ENCODE measurements around the gene ISG15. TPM values are rescaled to one million over a fixed set of nuclear protein-coding genes. Genes with fewer than 3 reads are reported as not detected.
A peak's percentile ranks its signal among the peaks of the same experiment; 100 is the strongest.

The ISG15 gene
- total and polyA plus RNA-seq, 2 of the 13 experiments (the other 11 are each of a cell fraction or from before 2014, with no cell fraction given), result 42.1 to 54.9 TPM

- TF ChIP-seq ZNF749 (CRISPR knock-in tag; IDR thresholded peaks at IDR 0.05; ENCODE audit: borderline replicate concordance) (peak; percentile 81; the same call in 1 of the 2 replicates), CENPX (CRISPR knock-in tag; IDR thresholded peaks at IDR 0.05) (no peak), TIGD3 (CRISPR knock-in tag; IDR thresholded peaks at IDR 0.05; ENCODE audit: borderline replicate concordance) (no peak), MTA3 (CRISPR knock-in tag; IDR thresholded peaks at IDR 0.05) (no peak), ZNF850 (CRISPR knock-in tag; conservative IDR thresholded peaks at IDR 0.05) (no peak), PHF20 (CRISPR knock-in tag; IDR thresholded peaks at IDR 0.05) (0 out of 2 replicates have a peak, but pooled peaks have one; percentile 46), DNMT1 (CRISPR knock-in tag; IDR thresholded peaks at IDR 0.05) (no peak; the same call in 1 of the 2 replicates), ZNF788 (CRISPR knock-in tag; IDR thresholded peaks at IDR 0.05; ENCODE audit: borderline replicate concordance) (peak; percentile 79; the same call in 1 of the 2 replicates), SSRP1 (CRISPR knock-in tag; IDR thresholded peaks at IDR 0.05) (no peak), TRIM22 (IDR thresholded peaks at IDR 0.05) (no peak), HMG20A (CRISPR knock-in tag; IDR thresholded peaks at IDR 0.05; ENCODE audit: borderline replicate concordance) (no peak), ZNF292 (CRISPR knock-in tag; IDR thresholded peaks at IDR 0.05; ENCODE audit: borderline replicate concordance, low read depth) (peak; percentile 73; the same call in 1 of the 2 replicates), HOXD1 (CRISPR knock-in tag; IDR thresholded peaks at IDR 0.05) (no peak), KLF9 (CRISPR knock-in tag; IDR thresholded peaks at IDR 0.05; ENCODE audit: low read depth) (0 out of 2 replicates have a peak, but pooled peaks have one; percentile 49), LCORL (IDR thresholded peaks at IDR 0.05) (no peak), LCORL (CRISPR knock-in tag; IDR thresholded peaks at IDR 0.05) (peak; percentile 98), ARNT (IDR thresholded peaks at IDR 0.05) (no peak), HNF4G (IDR thresholded peaks at IDR 0.05; ENCODE audit: borderline replicate concordance, low read depth, low read length) (peak; percentile 68; the same call in 1 of the 2 replicates), HNF4G (CRISPR knock-in tag; IDR thresholded peaks at IDR 0.05; ENCODE audit: borderline replicate concordance, low read depth) (peak; percentile 78; the same call in 1 of the 2 replicates), REST (IDR thresholded peaks at IDR 0.05; ENCODE audit: borderline replicate concordance in 1 of 2, low read depth in 1 of 2, low read length in 2 of 2) (no peak; a peak in 1 of 4 replicates), TRIM24 (CRISPR knock-in tag; IDR thresholded peaks at IDR 0.05) (no peak), ZNF180 (CRISPR knock-in tag; IDR thresholded peaks at IDR 0.05; ENCODE audit: borderline replicate concordance, low read depth) (no peak), ZC3H13 (CRISPR knock-in tag; IDR thresholded peaks at IDR 0.05) (no peak; the same call in 1 of the 2 replicates), ZNF607 (CRISPR knock-in tag; IDR thresholded peaks at IDR 0.05; ENCODE audit: borderline replicate concordance) (0 out of 2 replicates have a peak, but pooled peaks have one; percentile 46)
Measured at GRCh38 chr1:1058088-1058905, 45.0 kb downstream of the ISG15 start (continued).

All from HepG2 (cell line).